Stomach (tissue), 4 donors: ENCODE data around the gene ZNF423.

Experiments used
- CTCF ChIP-seq, 7 experiments: fragments of 450-650 bp in 4 of 7; fragments of 200-600 bp in 3 of 7; sonication (generic) in 3 of 7; IDR thresholded peaks; one replicate each; pipeline ENCODE4 v1.5.1; 2016 to 2019; ENCODE audit warnings: antibody characterized with exemption in 7 of 7, control low read depth in 2 of 7, mild to moderate bottlenecking in 1 of 7
- POLR2A ChIP-seq, 4 donors: fragments of 450-650 bp; IDR thresholded peaks; one replicate each; pipeline ENCODE4 v1.6.1; 2016; ENCODE audit warnings: antibody characterized with exemption in 4 of 4, control low read depth in 2 of 4, mild to moderate bottlenecking in 1 of 4, moderate library complexity in 1 of 4
- POLR2AphosphoS5 ChIP-seq, 3 donors: sonication (generic); formaldehyde crosslinking; IDR thresholded peaks; one replicate each; pipeline ENCODE4 v1.6.1; 2016; ENCODE audit warnings: antibody characterized with exemption in 3 of 3

- TF ChIP-seq POLR2AphosphoS5 (IDR thresholded peaks at IDR 0.05) = no peak
- no peak for TF ChIP-seq CTCF (IDR thresholded peaks at IDR 0.05)
- no peak for TF ChIP-seq POLR2A (IDR thresholded peaks at IDR 0.05)
Measured at GRCh38 chr16:49672753-49673152, 183.2 kb downstream of the ZNF423 start.
